H1 (cell line): ENCODE measurements around the gene NRSN1. TPM values are rescaled to one million over a fixed set of nuclear protein-coding genes. Genes with fewer than 3 reads are reported as not detected.

ENCODE experiments used
- CTCF ChIA-PET: fragments of 300-600 bp; sonication (Branson Sonifier 250); formaldehyde crosslinking; loops from one replicate; lab custom pipeline; 2021; ENCODE audit not compliant: partially characterized antibody; lab: Charles Lee
- POLR2A ChIA-PET: fragments of 300-600 bp; sonication (Branson Sonifier 250); formaldehyde crosslinking; loops from one replicate; lab custom pipeline; 2021; ENCODE audit warnings: inconsistent platforms; ENCODE audit not compliant: partially characterized antibody; lab: Charles Lee
- DNase-seq, 2 experiments: peaks; one replicate each; pipeline versions ENCODE4 v3.0.0 to v3.0.0-alpha.2; 2010 to 2022; ENCODE audit warnings: low spot score in 2 of 2, low read depth in 1 of 2, mixed read lengths in 1 of 2
- FAIRE-seq: peaks from 2 replicates; lab custom pipeline; 2011; peaks lifted over from hg19 to GRCh38; lab: Jason Lieb, UNC
- H2AFZ ChIP-seq: 2 replicates; pipeline ENCODE4 v1.8.1; 2012; ENCODE audit warnings: low read length, inconsistent platforms
- H2AK5ac ChIP-seq: 2 replicates; pipeline ENCODE4 v1.6.1; 2013; ENCODE audit warnings: low read depth, low read length
- H2BK120ac ChIP-seq: replicated peaks from 2 replicates; pipeline ENCODE3; 2013; ENCODE audit warnings: low read depth, low read length, inconsistent platforms
- H2BK12ac ChIP-seq: 2 replicates; pipeline ENCODE4 v1.6.1; 2013; ENCODE audit warnings: low read depth, low read length
- H2BK15ac ChIP-seq: 2 replicates; pipeline ENCODE4 v1.6.1; 2013; ENCODE audit warnings: low read length
- H2BK20ac ChIP-seq: 2 replicates; pipeline ENCODE4 v1.6.1; 2013; ENCODE audit warnings: low read length
- H2BK5ac ChIP-seq: 2 replicates; pipeline ENCODE4 v1.6.1; 2013; ENCODE audit warnings: low read depth, low read length
- H3K14ac ChIP-seq: 2 replicates; pipeline ENCODE4 v1.6.1; 2013; ENCODE audit warnings: inconsistent platforms; ENCODE audit not compliant: insufficient read length
- H3K18ac ChIP-seq: 2 replicates; pipeline ENCODE4 v1.6.1; 2013; ENCODE audit warnings: low read length; ENCODE audit errors: extremely low read depth
- H3K23ac ChIP-seq: 2 replicates; pipeline ENCODE4 v1.6.1; 2013; ENCODE audit warnings: inconsistent platforms; ENCODE audit not compliant: insufficient read length
- H3K23me2 ChIP-seq: 2 replicates; pipeline ENCODE4 v1.6.1; 2013; ENCODE audit warnings: low read depth, low read length
- H3K27ac ChIP-seq: 2 replicates; pipeline ENCODE4 v1.6.1; 2011; ENCODE audit warnings: low read depth, low read length, inconsistent platforms
- H3K27me3 ChIP-seq, 4 experiments: replicated peaks in 1 of 4; 1 replicate in 1 of 4; 2 replicates in 3 of 4; pipeline versions ENCODE4 v1.6.1 to v1.8.1; 2011 to 2013; ENCODE audit warnings: low read length in 3 of 4, mild to moderate bottlenecking in 3 of 4, inconsistent platforms in 2 of 4, mixed read lengths in 2 of 4, moderate library complexity in 1 of 4; ENCODE audit not compliant: control insufficient read depth in 3 of 4, insufficient read depth in 3 of 4; ENCODE audit errors: extremely low read depth in 1 of 4
- H3K36me3 ChIP-seq, 4 experiments: 2 replicates each; pipeline versions ENCODE4 v1.6.1 to v1.8.1; 2011 to 2013; ENCODE audit warnings: mild to moderate bottlenecking in 4 of 4, low read length in 3 of 4, moderate library complexity in 2 of 4, control low read depth in 1 of 4, inconsistent platforms in 1 of 4; ENCODE audit not compliant: insufficient read depth in 4 of 4, control insufficient read depth in 2 of 4
- H3K4ac ChIP-seq: replicated peaks from 2 replicates; pipeline ENCODE3; 2013; ENCODE audit warnings: low read length, low read depth, mixed read lengths, inconsistent platforms; ENCODE audit not compliant: insufficient read length
- H3K4me1 ChIP-seq, 4 experiments: replicated peaks in 1 of 4; 1 replicate in 1 of 4; 2 replicates in 3 of 4; pipeline versions ENCODE4 v1.6.1 to v1.8.1; 2011 to 2013; ENCODE audit warnings: low read length in 3 of 4, inconsistent platforms in 2 of 4, mixed read lengths in 1 of 4; ENCODE audit not compliant: insufficient read depth in 4 of 4, control insufficient read depth in 3 of 4
- H3K4me2 ChIP-seq, 2 experiments: 2 replicates each; pipeline versions ENCODE4 v1.6.1 to v1.8.1; 2011 to 2013; ENCODE audit warnings: low read depth in 2 of 2, low read length in 2 of 2, control low read depth in 1 of 2, inconsistent platforms in 1 of 2, mild to moderate bottlenecking in 1 of 2; ENCODE audit not compliant: insufficient read depth in 1 of 2
- H3K4me3 ChIP-seq, 4 experiments: fragments of 200-600, 300-600 bp in 1 of 4; sonication (generic), shearing (Covaris generic), sonication (Bioruptor Twin) in 1 of 4; 2 replicates each; pipeline versions ENCODE4 v1.5.1 to v1.8.1; 2011 to 2016; ENCODE audit warnings: low read length in 4 of 4, low read depth in 3 of 4, control low read depth in 2 of 4, inconsistent platforms in 2 of 4, mild to moderate bottlenecking in 2 of 4, mixed read lengths in 1 of 4, moderate library complexity in 1 of 4; ENCODE audit not compliant: insufficient read depth in 2 of 4; ENCODE audit errors: extremely low read depth in 1 of 4
- H3K56ac ChIP-seq: replicated peaks from 2 replicates; pipeline ENCODE3; 2013; ENCODE audit warnings: low read depth, mild to moderate bottlenecking, mixed read lengths, low read length, inconsistent platforms; ENCODE audit not compliant: insufficient read length
- H3K79me1 ChIP-seq: 2 replicates; pipeline ENCODE4 v1.6.1; 2013; ENCODE audit warnings: low read depth, low read length, control low read depth
- H3K79me2 ChIP-seq, 2 experiments: 2 replicates each; pipeline versions ENCODE4 v1.6.1 to v1.8.1; 2012 to 2013; ENCODE audit warnings: low read length in 2 of 2, mild to moderate bottlenecking in 2 of 2, inconsistent platforms in 1 of 2; ENCODE audit not compliant: insufficient read depth in 2 of 2, control insufficient read depth in 1 of 2
- H3K9ac ChIP-seq, 4 experiments: replicated peaks in 1 of 4; 1 replicate in 1 of 4; 2 replicates in 3 of 4; pipeline versions ENCODE4 v1.6.1 to v1.8.1; 2011 to 2013; ENCODE audit warnings: low read depth in 3 of 4, low read length in 3 of 4, control low read depth in 2 of 4, mild to moderate bottlenecking in 2 of 4, moderate library complexity in 2 of 4, inconsistent platforms in 1 of 4; ENCODE audit errors: extremely low read depth in 1 of 4
- H3K9me3 ChIP-seq, 2 experiments: 2 replicates each; pipeline versions ENCODE4 v1.6.1 to v1.8.1; 2012 to 2013; ENCODE audit warnings: mild to moderate bottlenecking in 2 of 2, moderate library complexity in 2 of 2, control low read depth in 1 of 2, inconsistent platforms in 1 of 2, low read depth in 1 of 2, low read length in 1 of 2, mixed read lengths in 1 of 2; ENCODE audit not compliant: insufficient read depth in 2 of 2
- H4K20me1 ChIP-seq, 2 experiments: replicated peaks in 1 of 2; 2 replicates each; pipeline versions ENCODE3 to v1.8.1; 2011 to 2013; ENCODE audit warnings: inconsistent platforms in 2 of 2, low read length in 2 of 2, mild to moderate bottlenecking in 1 of 2; ENCODE audit not compliant: insufficient read depth in 2 of 2, control insufficient read depth in 1 of 2
- H4K5ac ChIP-seq: 2 replicates; pipeline ENCODE4 v1.6.1; 2013; ENCODE audit warnings: low read length, low read depth, mixed read lengths, inconsistent platforms; ENCODE audit not compliant: insufficient read length
- H4K8ac ChIP-seq: 2 replicates; pipeline ENCODE4 v1.8.0; 2013; ENCODE audit warnings: mild to moderate bottlenecking, moderate library complexity, low read length, inconsistent platforms; ENCODE audit not compliant: insufficient read depth; ENCODE audit errors: extremely low read depth
- H4K91ac ChIP-seq: replicated peaks from 2 replicates; pipeline ENCODE3; 2013; ENCODE audit warnings: low read length, mixed read lengths, inconsistent platforms; ENCODE audit not compliant: insufficient read length
- CHD2 ChIP-seq: IDR thresholded peaks from 2 replicates; pipeline ENCODE4 v1.6.1; 2012; ENCODE audit warnings: low read length, improper control_type of control experiment
- EP300 ChIP-seq, 2 experiments: IDR thresholded peaks; 1 replicate in 1 of 2; 2 replicates in 1 of 2; pipeline ENCODE4 v1.6.1; 2011 to 2012; ENCODE audit warnings: low read depth in 2 of 2, low read length in 2 of 2, mild to moderate bottlenecking in 2 of 2, borderline replicate concordance in 1 of 2, inconsistent platforms in 1 of 2, moderate library complexity in 1 of 2
- whole genome bisulfite sequencing, 2 experiments: shearing (Covaris generic) in 1 of 2; methylation state at CpG; one replicate each; pipeline versions ENCODE4 v1.1.6 to v1.1.7; 2013 to 2015; ENCODE audit warnings: low lambda C conversion rate in 2 of 2, mixed read lengths in 2 of 2, inconsistent platforms in 1 of 2, low coverage in 1 of 2, missing lambda C conversion rate in 1 of 2; ENCODE audit not compliant: insufficient replicate concordance in 2 of 2, insufficient coverage in 1 of 2, insufficient read length in 1 of 2; ENCODE audit errors: extremely low coverage in 1 of 2, missing lambda C conversion rate in 1 of 2; 5-methylcytosine and 5-hydroxymethylcytosine counted together
- polyA plus RNA-seq, 7 experiments: library from polyadenylated mRNA; depleted of rRNA in 3 of 7; stranded (reverse) in 5 of 7; unstranded in 2 of 7; fragments of >200 nt in 5 of 7; fragments of 200-250 nt in 2 of 7; gene quantifications; 1 replicate in 5 of 7; 2 replicates in 1 of 7; 4 replicates in 1 of 7; pipeline versions ENCODE4 v1.2.1 to v1.2.3, GENCODE V29; 2011 to 2013; ENCODE audit warnings: missing spikeins in 2 of 7, mixed read lengths in 2 of 7
- total RNA-seq: library from RNA; stranded (reverse); fragmentation: NEBNext Ultra II Directional; extraction: Animal tissue kit (Norgen Biotek cat#: 25700); gene quantifications from 2 replicates; pipeline ENCODE4 v1.2.1, GENCODE V29; 2021

The NRSN1 gene
- total and polyA plus RNA-seq, 2 of the 8 experiments (the other 6 are each of a cell fraction or from before 2014, with no cell fraction given) = 0.15 to 0.78 TPM

DNA sequence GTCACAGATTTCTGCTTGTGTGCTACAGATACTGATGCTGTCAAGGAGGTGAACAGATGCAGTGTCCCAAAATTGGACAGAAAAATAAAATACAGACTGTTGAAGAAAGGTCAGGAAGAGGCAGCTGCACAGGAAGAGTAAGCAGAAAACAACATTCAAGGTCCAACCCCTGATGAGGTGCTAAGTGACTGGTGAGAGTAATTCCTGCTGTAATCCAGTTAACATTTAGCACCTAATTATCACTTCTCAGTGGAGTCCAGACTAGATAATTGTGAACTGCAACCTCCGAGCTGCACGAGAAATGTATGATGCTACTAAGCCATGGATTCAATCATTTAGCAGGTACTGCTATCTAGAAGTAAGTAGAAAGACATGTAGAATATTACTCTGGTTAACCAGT is 36.3 kb upstream of the NRSN1 start:
- no peak for TF ChIP-seq EP300 (IDR thresholded peaks at IDR 0.05; ENCODE audit: borderline replicate concordance in 1 of 2, low read depth in 2 of 2, low read length in 2 of 2)
- TF ChIP-seq CHD2 = no peak
- TF ChIP-seq, all 59 proteins: peak for 0
- H3K4me1 ChIP-seq = no peaks in the 10 kb centered on the region
- WGBS, 2 experiments = 89% methylated on average over 2 of the region's 2 CpGs; no CpG with 5 or more reads in 1 of the 2 experiments

More for the DNA sequence above, 36.3 kb upstream of the NRSN1 start:
- Histone ChIP-seq H2BK20ac (no peak overlapping the region), H4K5ac (no peak overlapping the region), H3K27me3 (peaks cover 0 to 1% (median 0%) of the 10 kb centered on the region in 4 experiments; a peak in 1 of 7 replicates), H3K79me1 (no peaks in the 10 kb centered on the region), H3K4ac (no peak overlapping the region), H3K14ac (no peak overlapping the region), H4K91ac (no peak overlapping the region), H2BK120ac (no peak overlapping the region), H2AK5ac (no peak overlapping the region), H2AFZ (no peak overlapping the region), H2BK5ac (no peak overlapping the region), H4K8ac (no peak overlapping the region), H3K23me2 (no peaks in the 10 kb centered on the region), H2BK12ac (no peak overlapping the region), H3K27ac (no peak overlapping the region), H3K4me3 (no peak overlapping the region), H4K20me1 (no peaks in the 10 kb centered on the region), H3K4me2 (no peak overlapping the region), H3K23ac (no peak overlapping the region), H3K79me2 (no peaks in the 10 kb centered on the region), H3K9me3 (no peaks in the 10 kb centered on the region), H3K56ac (no peak overlapping the region), H3K36me3 (no peaks in the 10 kb centered on the region), H2BK15ac (no peak overlapping the region), H3K18ac (no peak overlapping the region), H3K9ac (no peak overlapping the region)
- FAIRE-seq (no peak), DNase-seq (no peak)
- POLR2A ChIA-PET = no interaction called here
- CTCF ChIA-PET = no interaction called here
